OCI-LY1 (cell line): ENCODE data around the gene OGFR.

Source experiments
- H2AFZ ChIP-seq: fragments of 200-600 bp; sonication (generic), shearing (Covaris generic); 2 replicates; pipeline ENCODE4 v1.6.0; 2014; ENCODE audit warnings: antibody characterized with exemption, mild to moderate bottlenecking, low read length
- H3F3A ChIP-seq: fragments of 200-600 bp; sonication (generic), shearing (Covaris generic); 2 replicates; pipeline ENCODE4 v1.6.0; 2014; ENCODE audit warnings: mild to moderate bottlenecking, antibody characterized with exemption, low read length, moderate library complexity; ENCODE audit not compliant: insufficient read depth
- H3K27ac ChIP-seq: fragments of 200-600 bp; sonication (generic); 2 replicates; pipeline ENCODE4 v1.5.1; 2014; ENCODE audit warnings: low read length, mixed run types, mild to moderate bottlenecking, low read depth; ENCODE audit not compliant: poor library complexity, severe bottlenecking
- H3K27me3 ChIP-seq: fragments of 200-600 bp; sonication (generic); 2 replicates; pipeline ENCODE4 v1.6.0; 2014; ENCODE audit warnings: antibody characterized with exemption, mild to moderate bottlenecking, low read length, moderate library complexity; ENCODE audit not compliant: insufficient read depth
- H3K36me3 ChIP-seq: fragments of 200-600 bp; sonication (generic); 2 replicates; pipeline ENCODE4 v1.6.1; 2014; ENCODE audit warnings: mild to moderate bottlenecking, antibody characterized with exemption, low read length, moderate library complexity, mixed read lengths; ENCODE audit not compliant: insufficient read depth
- H3K4me1 ChIP-seq: fragments of 200-600 bp; sonication (generic); 2 replicates; pipeline ENCODE4 v1.5.1; 2014; ENCODE audit warnings: mild to moderate bottlenecking, low read length, moderate library complexity; ENCODE audit not compliant: insufficient read depth, severe bottlenecking
- H3K4me2 ChIP-seq: fragments of 200-600 bp; sonication (generic), shearing (Covaris generic); 2 replicates; pipeline ENCODE4 v1.6.1; 2014; ENCODE audit warnings: low read length
- H3K4me3 ChIP-seq: fragments of 200-600 bp; sonication (generic); 2 replicates; pipeline ENCODE4 v1.5.1; 2014; ENCODE audit warnings: low read length, low read depth, mild to moderate bottlenecking, mixed read lengths; ENCODE audit not compliant: poor library complexity, severe bottlenecking
- H3K79me2 ChIP-seq: fragments of 200-600 bp; shearing (Covaris generic); 2 replicates; pipeline ENCODE4 v1.6.1; 2016; ENCODE audit warnings: mixed run types, low read length, mixed read lengths; ENCODE audit not compliant: insufficient read depth
- H3K9ac ChIP-seq: fragments of 200-600 bp; sonication (generic), shearing (Covaris generic); 2 replicates; pipeline ENCODE4 v1.6.1; 2014; ENCODE audit warnings: mild to moderate bottlenecking, low read length, mixed read lengths
- H3K9me2 ChIP-seq: fragments of 200-600 bp; sonication (generic), shearing (Covaris generic); 2 replicates; pipeline ENCODE4 v1.6.1; 2014; ENCODE audit warnings: low read depth, mild to moderate bottlenecking, low read length, mixed read lengths
- H3K9me3 ChIP-seq: fragments of 200-600 bp; shearing (Covaris generic); 2 replicates; pipeline ENCODE4 v1.6.1; 2014; ENCODE audit warnings: low read length, mixed read lengths
- H4K20me1 ChIP-seq: fragments of 200-600 bp; sonication (generic), shearing (Covaris generic); 2 replicates; pipeline ENCODE4 v1.6.0; 2016; ENCODE audit warnings: mild to moderate bottlenecking, low read length; ENCODE audit not compliant: insufficient read depth
- CTCF ChIP-seq: fragments of 200-600 bp; sonication (generic), shearing (Covaris generic); IDR thresholded peaks from 2 replicates; pipeline ENCODE4 v1.5.1; 2017; ENCODE audit warnings: mild to moderate bottlenecking, antibody characterized with exemption, low read length, moderate library complexity, mixed read lengths
- EZH2 ChIP-seq: fragments of 200-600 bp; sonication (generic), shearing (Covaris generic); IDR thresholded peaks from 2 replicates; pipeline ENCODE4 v1.8.0; 2017; ENCODE audit warnings: borderline replicate concordance, mixed run types, mild to moderate bottlenecking, antibody characterized with exemption, low read length, moderate library complexity, mixed read lengths

OGFR gene

GRCh38 chr20:62772990-62773844, 31.4 kb upstream of the OGFR start:
- Histone ChIP-seq H4K20me1 (no peaks in the 10 kb centered on the region), H3K9ac (no peak overlapping the region), H2AFZ (no peak overlapping the region), H3K36me3 (no peaks in the 10 kb centered on the region), H3K9me3 (no peaks in the 10 kb centered on the region), H3K79me2 (no peaks in the 10 kb centered on the region), H3K4me1 (peaks cover 8% of the 10 kb centered on the region), H3K27ac (no peak overlapping the region), H3K9me2 (no peaks in the 10 kb centered on the region), H3K4me3 (no peak overlapping the region), H3K27me3 (peaks cover 7% of the 10 kb centered on the region; the same call in 1 of the 2 replicates), H3F3A (no peaks in the 10 kb centered on the region), H3K4me2 (no peak overlapping the region)
- TF ChIP-seq EZH2 (no peak), CTCF (no peak)

- no peaks in the 10 kb centered on the region for H4K20me1 ChIP-seq
- H3K9me2 ChIP-seq: no peaks in the 10 kb centered on the region
- H3F3A ChIP-seq: no peaks in the 10 kb centered on the region
- H3K4me1 ChIP-seq: peaks cover 8% of the 10 kb centered on the region
- no peak overlapping the region for H3K4me3 ChIP-seq
- H3K27ac ChIP-seq: no peak overlapping the region
- H3K4me2 ChIP-seq: no peak overlapping the region
- H3K36me3 ChIP-seq: no peaks in the 10 kb centered on the region
- no peak for TF ChIP-seq EZH2
- no peak for TF ChIP-seq CTCF
- H3K9ac ChIP-seq: no peak overlapping the region
- H3K27me3 ChIP-seq: peaks cover 7% of the 10 kb centered on the region; the same call in 1 of the 2 replicates
- no peaks in the 10 kb centered on the region for H3K79me2 ChIP-seq
- H2AFZ ChIP-seq: no peak overlapping the region
- H3K9me3 ChIP-seq: no peaks in the 10 kb centered on the region
These were observed 30.6 kb upstream of the OGFR start for GRCh38 chr20:62773845-62774714.

GRCh38 chr20:62774762-62775161, 29.9 kb upstream of the OGFR start:
- no peaks in the 10 kb centered on the region for H4K20me1 ChIP-seq
- H3K4me3 ChIP-seq: no peak overlapping the region
- no peak overlapping the region for H3K4me2 ChIP-seq
- no peaks in the 10 kb centered on the region for H3K9me2 ChIP-seq
- H3K27ac ChIP-seq: no peak overlapping the region
- no peak overlapping the region for H2AFZ ChIP-seq
- H3K36me3 ChIP-seq: no peaks in the 10 kb centered on the region
- peaks cover 3% of the 10 kb centered on the region; the same call in 1 of the 2 replicates for H3K27me3 ChIP-seq
- TF ChIP-seq EZH2: no peak
- no peaks in the 10 kb centered on the region for H3K79me2 ChIP-seq
- H3K9ac ChIP-seq: no peak overlapping the region
- H3K9me3 ChIP-seq: no peaks in the 10 kb centered on the region
- H3F3A ChIP-seq: no peaks in the 10 kb centered on the region
- peaks cover 8% of the 10 kb centered on the region for H3K4me1 ChIP-seq
